Midbrain (tissue), 1 donor: ENCODE data around the gene MAD1L1.
"Not testable (repeated sequence)": the region's sequence is repeated elsewhere in the genome, so short reads cannot be mapped to it uniquely, and the experiment has no call there.

ENCODE experiments used
- DNase-seq: peaks from one replicate; lab custom pipeline; 2025; lab: John Stamatoyannopoulos, UW

MAD1L1 gene

DNA sequence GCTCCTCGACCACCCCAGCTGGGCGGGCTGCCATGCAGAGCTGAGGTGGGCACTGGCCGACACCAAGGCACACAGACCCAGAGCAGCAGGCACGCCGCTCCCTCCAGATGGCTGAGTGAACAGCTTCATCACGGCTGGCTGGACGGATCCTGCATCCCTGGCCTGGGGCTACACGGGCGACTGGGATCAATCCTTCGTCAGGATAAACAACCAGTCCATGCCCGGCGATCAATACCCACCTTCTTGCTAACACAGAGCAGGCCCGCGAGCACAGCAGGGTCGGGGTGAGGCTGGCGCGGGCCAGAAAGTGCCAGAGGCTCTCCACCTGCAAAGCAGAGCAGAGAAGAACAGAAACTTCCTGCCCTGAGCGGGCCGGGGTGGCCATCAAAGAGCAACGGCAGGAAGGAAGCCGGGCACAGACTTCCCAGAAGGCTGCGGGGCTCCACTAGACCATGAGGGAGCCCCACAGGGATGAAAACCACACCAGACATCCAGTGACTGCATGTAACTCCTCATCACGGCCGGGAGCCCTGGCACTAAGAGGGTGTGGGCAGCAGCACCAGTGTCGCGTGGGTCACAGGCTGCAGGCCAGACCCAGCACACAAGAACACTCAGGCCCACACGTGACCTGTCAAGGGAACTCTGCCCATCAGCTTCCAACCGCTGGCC lies 166.4 kb downstream of the MAD1L1 start:
- no peak for DNase-seq

DNA sequence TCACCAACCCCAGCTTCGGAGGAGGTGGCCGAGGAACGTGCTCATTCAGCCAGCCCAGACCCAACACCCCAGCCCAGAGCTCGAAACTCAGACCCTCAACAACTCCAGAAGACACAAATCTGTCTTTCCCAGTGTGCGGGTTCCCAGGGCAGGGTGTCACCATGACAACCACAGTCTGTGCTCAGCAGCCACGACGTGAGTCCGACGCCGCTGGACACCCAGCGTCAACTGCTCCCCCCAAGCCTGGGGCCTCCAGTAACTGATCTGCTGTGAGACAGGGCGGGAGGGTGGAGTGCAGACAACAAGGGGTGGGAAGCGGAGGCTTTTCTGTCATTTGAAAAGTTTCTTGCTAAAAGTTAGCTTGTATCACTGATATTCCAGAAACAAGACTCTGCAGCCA lies 167.2 kb downstream of the MAD1L1 start:
- DNase-seq = no peak

DNA sequence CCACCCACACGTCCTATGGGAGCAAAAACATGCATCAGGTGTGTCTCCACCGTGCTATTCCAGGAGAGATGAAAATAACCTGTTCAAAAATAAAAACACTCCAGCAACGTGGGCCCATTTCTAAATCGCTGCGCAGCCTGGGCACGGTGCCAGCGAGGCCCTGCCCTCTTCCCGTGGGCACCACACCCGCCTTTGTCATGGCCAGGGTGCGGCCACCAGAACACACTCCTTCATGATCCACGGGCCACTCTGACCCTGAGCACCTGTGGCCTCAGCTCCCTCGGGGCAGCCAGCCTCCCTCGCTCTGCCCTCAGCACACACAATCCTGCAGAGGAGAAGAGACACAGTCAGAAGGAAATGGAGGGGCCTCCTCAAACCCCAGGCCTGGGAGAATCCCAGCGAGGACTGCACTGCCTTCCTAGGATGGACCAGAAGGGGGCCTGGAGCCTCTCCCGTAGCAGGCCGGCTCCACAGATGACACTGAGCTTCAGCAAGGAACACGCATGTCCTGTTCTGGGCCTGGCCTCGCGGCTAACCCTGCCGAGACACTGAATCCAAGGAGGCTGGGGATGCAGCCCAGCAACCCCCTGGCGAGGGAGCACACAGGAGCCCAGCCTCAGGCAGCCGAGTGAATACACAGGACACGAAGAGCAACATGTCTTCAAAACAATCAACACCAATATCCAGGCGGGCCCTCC lies 169.0 kb downstream of the MAD1L1 start:
- no peak for DNase-seq

DNA sequence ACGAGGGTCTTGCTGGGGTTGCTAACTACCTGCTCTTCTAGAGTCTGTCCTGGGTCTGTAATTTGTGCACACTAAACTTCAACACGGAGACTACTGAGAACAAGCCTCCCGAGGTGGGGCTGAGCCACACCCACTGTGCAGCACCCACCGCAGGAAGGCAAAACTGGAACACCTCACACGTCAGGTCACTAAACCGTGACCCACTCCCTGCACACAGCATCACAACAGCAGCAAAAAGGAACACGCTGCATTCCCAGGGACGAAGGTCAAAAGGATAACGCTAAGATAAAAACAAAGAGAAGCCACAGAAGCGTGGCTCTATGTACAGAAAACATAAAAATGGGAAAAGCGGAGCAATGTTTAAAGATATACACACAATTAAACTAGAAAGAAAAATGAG lies 170.1 kb downstream of the MAD1L1 start:
- no peak for DNase-seq

DNA sequence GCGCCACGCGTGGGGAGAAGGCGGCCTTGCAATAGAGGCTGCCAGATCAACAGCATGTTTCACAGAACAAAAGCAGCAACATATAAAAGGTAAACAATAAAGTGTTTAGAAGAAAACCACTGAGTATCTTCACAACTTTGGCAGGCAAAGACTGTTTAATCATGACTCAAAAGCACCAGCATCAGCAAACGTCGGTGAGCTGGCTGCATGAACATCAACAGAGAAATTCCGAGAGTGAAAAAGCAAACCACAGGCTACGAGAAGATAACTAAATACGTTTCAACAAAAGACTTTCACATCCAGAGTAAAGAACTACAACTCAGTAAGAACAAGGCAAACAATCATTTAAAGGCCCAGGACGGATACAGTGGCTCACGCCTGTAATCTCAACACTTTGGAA lies 172.0 kb downstream of the MAD1L1 start:
- no peak for DNase-seq

DNA sequence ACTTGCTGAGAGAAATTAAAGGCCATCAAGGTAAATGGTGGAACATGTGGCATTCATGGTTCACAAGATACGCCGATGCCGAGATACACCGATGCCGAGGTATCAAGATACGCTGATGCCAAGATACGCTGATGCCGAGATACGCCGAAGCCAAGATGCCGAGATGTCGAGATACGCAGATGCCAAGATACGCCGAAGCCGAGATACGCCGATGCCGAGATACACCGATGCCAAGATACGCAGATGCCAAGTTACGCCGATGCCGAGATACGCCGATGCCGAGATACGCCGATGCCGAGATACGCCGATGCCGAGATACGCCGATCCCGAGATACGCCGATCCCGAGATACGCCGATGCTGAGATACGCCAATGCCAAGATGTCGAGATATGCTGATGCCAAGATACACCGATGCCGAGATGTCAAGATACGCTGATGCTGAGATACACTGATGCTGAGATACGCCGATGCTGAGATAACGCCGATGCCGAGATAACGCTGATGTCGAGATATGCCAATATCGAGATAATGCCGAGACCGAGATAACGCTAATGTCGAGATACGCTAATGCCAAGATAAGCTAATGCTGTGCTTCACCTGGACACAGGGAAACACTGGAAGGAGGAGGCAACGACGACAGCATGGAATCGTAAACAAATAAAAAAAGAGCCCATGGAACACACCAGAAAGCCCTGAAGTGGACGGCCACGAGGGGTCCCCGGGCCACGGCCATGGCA lies 172.6 kb downstream of the MAD1L1 start:
- no peak for DNase-seq

DNA sequence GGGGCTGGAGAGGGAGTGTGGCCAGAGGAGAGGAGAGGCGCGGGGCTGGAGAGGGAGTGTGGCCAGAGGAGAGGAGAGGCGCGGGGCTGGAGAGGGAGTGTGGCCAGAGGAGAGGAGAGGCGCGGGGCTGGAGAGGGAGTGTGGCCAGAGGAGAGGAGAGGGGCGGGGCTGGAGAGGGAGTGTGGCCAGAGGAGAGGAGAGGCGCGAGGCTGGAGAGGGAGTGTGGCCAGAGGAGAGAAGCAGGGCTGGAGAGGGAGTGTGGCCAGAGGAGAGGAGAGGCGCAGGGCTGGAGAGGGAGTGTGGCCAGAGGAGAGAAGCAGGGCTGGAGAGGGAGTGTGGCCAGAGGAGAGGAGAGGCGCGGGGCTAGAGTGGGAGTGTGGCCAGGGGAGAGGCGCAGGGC lies 174.5 kb downstream of the MAD1L1 start:
- DNase-seq = not testable (repeated sequence)

DNA sequence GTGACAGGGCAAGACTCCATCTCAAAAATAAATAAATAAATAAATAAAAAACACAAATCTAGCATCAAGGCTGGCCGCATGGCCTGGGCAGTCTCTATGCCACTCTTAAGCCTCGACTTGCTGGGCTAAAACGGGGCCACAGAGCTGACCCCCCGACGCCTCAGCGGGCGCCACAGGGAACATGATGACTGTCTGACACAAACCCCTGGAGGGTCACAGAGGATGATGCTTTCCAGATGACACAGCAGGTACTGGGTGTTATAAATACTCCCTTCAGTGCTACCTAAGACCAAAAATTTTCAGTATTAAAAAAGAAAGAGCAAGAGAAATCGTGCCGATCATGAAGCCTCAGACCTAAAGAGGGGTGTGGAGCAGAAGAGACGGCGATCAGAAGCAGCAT lies 176.8 kb downstream of the MAD1L1 start:
- DNase-seq = no peak

DNA sequence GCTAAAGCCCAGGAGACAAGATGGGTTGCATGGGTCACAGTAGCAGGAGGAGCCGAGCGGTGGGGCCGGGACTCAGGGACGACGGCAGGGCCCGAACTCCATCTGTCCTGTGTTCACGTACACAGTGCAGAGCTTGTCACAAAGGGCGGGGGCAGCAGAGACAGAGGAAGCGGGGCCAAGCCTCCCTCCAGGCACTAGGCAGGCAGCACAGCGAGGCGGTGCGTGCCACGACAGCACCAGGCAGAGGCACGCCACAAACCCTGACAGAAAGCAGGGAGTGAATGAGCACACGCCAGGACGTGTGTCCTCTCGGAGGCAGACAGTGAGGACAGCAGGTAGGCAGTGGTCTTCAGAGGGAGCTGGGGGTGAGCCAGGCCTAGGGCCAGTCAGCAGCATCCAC lies 177.8 kb downstream of the MAD1L1 start:
- DNase-seq = no peak

DNA sequence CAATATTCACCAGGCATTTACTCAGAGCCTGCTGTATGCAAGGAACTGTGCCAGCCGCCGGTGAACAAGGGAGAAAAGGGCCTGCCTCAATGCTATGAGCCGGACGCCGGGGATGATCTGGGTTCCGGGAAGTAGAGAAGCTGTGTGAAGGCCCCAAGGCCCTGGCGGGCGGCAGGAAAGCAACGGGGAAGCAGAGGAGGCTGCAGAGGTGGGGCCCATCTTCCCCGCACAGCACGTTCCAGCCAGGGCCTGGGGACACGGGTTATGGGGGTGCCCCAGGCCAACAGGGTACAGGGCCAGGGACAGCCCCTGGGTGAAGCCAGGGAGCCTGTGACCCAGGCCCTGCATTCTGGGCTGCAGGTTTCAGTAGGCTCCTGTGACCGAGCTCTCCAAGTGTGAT lies 179.3 kb downstream of the MAD1L1 start:
- DNase-seq = no peak

DNA sequence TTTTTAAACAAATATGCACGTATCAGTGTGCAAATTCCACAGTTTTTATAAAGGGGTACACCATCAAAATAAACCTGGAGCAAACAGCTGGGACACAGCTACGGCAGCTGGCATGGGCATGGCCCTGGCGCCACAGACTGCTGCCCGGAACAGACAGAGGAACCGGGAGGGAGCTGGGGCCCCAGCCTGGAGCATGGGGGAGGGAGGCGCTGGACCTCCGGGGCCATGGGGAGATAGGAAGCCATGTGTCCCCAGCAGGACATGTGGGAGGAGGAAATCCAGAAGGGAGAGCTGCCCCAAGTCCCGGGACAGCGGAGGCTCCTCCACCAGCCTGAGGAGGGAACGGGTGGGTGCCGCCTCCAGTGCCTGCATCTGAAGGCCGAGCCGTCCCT lies 180.1 kb downstream of the MAD1L1 start:
- no peak for DNase-seq

DNA sequence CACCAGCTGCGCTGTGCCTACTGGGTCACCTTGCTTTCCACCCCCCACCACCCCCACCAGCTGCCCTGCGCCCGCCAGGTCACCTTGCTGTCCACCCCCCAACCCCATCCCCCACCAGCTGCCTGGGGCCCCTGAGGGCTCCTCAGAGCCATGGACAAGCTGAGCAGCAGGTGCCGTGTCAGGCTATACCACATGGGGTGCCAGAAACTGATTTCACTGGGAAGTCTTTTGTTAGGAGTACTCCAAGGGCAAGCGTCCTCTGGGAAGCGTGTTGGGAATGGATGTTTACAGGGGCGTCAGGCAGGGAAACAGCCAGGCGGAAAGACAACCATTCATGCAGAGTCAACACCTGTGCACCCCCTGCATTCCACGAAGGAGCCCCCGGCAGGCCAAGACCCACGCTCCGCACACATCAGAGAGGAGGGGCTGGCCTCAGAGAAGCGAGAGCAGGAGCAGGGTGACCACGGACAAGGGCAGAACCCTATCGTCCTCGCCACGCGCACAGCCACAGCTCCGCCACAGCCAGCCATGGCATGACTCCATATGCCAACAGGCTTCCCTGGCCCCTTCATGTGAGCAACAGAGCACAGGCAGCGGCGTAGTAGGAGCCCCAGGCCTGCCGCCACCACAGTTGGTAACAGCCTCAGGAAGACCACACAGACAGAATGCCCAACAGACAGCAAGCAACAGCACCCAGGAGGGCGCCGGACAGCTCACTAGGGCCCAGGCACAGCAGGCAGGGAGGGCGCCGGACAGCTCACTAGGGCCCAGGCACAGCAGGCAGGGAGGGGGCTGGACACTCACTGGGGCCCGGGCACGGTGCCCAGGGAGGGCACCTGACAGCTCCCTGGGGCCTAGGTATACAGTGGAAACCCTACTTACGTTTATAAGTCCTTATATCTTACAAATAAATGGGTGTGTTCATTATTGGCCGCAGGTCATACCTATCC lies 180.8 kb downstream of the MAD1L1 start:
- no peak for DNase-seq

DNA sequence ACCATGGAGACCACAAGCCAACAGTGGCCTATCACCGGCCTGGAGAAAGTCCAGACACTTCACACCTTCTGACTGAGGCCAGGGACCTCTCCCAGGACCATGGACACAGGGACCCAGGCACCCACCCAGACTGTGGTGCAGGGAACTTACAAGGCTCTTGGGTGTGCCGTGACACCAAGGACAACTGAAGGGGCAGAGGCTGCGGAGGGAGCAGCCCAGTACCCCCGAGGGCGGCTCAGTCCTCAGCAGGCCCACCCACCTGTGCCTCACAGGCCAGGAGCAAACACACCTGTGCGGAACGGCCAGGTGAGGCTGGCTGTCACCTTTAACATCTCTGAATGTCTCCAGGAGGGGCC lies 182.3 kb downstream of the MAD1L1 start:
- no peak for DNase-seq

DNA sequence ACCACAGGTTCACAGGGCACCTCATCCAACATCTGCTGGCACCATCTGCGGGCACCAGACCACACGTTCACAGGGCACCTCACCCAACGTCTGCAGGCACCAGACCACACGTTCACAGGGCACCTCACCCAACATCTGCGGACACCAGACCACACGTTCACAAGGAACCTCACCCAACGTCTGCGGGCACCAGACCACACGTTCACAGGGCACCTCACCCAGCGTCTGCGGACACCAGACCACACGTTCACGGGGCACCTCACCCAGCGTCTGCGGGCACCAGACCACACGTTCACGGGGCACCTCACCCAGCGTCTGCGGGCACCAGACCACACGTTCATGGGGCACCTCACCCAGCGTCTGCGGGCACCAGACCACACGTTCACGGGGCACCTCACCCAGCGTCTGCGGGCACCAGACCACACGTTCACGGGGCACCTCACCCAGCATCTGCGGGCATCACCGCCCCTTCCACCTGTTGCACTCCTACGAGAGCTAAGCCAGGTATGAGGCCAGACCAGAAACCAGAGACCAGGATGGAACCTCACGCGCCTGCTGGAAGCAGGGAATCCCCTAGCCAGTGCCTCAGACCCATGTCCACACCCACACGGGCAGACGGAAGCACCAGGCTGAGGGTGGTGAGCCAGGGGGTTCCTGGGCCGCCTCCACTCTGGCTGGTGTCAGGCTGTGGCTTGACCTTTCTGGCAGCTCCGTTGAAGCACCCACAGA lies 182.8 kb downstream of the MAD1L1 start:
- no peak for DNase-seq

DNA sequence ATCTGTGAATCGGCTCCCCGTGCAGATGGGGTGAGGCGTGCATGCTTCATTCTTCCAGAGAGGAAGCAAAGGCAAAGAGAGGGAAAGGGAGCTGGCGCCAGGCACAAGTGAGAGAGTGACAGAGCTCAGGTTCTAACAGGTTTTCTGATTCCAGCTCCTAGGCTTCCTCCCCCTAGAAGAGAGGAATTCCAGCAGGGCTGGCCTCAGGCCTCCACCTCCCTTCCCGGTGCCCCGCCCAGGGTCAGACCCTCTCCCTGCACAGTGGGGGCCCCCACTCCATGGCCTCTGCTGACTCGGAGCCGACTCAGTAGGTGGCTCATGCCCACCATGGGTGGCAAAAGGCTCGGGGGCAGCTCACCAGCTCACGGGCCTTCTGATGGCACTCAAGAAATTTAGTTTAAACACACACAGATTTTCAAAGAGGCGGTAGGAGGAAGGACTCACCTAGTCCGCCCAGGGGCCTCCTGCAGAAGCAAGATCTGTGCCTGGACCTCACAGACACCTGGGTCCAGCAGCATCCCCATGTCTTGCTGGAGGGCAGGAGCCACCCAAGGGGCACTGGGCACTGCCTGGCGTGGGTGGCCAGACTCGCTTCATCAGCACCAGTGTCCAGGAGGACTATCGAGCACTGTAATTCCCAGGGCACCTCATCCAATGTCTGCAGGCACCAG lies 183.5 kb downstream of the MAD1L1 start:
- no peak for DNase-seq

DNA sequence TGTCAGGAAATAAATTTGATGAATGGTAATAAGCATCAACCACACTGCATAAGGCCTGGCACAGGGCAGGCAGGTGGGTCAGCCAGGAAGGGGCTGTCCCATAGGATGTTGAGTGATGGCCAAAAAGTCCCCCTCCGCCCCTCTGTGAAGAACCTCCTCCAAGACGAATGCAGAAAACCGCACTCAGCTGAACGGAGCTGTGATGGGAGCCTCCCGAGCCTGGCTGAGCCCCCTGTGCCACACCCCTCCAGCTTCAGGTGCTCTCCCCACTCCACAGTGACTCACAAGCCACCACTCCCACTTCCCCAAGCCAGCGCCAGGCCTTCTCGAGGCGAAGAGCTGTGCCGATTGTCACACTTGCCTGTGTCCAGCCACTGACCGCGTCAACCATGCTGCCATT lies 184.2 kb downstream of the MAD1L1 start:
- DNase-seq = no peak

DNA sequence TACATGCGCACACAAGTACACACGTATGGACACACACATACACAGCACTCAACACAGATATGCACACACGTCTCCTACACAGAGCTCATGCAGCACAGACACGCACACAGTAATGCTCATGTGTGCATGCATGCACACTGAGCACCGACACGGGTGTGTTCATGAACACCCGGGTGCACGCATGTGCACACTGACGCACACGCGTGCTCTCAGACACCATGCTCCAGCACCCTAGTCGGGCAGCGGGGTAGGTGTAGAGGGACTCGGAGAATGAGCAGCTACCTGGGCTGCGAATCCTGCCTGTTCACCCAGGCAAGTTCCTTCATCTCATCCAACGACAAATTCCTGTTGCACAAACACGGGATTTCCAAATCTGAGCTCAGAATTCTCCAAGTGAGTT lies 184.7 kb downstream of the MAD1L1 start:
- DNase-seq = no peak

DNA sequence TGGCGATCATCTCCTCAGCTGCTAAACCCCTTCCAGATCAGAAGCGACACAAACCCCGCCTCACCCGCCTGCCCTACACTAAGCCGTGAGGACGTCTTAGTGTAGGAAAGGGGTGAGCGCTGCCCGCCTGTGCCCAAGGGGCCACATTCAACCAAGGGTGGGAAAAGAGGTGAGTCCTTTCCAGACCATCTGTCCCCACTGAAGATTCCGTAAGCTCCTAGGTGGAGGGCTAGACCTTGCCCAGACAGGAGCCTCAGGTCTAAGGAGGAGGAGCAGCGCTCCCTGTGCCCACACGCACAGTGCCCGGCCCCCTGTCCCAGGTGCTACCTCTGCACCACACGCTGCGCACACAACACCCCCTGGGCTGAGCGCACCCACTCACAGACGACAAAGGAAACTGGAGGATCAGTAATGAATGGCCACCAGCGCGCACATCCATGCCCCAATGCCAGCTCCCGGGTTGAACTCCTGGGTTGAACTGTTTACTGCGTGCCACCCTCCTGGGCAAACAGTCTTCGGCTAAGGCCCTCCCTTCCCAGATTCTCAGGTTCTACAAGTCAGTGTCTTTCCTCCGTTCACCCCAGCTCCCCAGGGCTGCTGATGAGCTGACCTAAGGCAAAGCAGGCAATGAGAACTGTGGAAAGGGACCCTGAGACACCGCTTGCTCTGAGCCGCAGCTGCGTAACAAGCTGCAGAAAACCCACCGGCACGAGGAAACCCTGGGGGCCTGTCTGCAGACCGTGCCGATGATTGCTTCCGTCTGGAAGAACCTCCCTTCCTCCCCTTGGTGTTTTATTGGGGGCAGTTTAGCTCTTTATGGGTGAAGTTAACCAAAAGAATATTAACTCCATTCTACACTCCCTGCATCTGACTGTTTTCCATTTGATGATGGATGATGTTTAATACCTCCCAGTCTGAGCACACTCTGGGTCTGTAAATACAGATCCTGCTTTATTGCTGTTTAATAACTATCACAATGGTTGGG lies 185.9 kb downstream of the MAD1L1 start:
- DNase-seq = no peak

DNA sequence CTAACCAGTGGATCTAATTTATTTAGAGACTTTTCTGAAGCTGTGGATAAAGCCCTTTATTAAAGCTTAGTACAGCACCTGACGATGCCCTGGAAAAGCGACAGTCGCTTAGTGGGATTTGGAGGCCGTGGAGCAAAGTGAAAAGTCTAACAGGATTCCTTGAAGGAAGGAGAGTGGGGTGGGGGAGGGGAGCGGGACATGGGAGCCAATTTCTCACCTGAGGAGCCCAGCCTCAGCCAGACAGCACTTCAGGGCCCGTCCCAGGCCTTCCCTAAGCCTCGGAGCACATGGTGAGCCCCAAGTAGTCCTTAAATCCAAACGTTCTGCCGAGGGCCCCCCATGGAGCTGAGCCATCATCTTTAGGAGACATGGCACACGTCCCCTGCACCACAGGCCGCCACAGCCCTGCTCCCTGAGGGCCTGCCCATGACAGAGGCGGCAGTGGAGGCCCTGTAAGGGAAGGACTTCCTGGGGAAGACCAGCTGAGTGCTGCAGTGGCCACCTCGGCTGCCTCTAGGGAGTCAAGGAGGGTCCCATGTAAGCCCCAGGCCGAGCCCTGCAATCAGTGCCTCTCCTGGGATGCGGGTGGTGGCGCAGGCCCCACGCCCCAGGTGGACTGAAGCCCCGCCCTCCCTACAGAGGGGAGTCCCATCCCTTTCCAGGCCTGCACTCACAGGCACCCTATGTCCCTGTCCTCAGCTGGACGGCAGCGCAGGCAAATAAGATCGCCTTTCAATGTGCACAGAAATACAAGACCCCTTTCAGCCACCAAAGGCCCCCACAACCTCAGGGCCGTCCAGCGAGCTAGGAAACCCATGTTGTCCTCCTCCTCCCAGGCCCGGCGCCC lies 187.0 kb downstream of the MAD1L1 start:
- DNase-seq = no peak
